ENCODE results near the gene CLEC2L.

The CLEC2L gene

DNA sequence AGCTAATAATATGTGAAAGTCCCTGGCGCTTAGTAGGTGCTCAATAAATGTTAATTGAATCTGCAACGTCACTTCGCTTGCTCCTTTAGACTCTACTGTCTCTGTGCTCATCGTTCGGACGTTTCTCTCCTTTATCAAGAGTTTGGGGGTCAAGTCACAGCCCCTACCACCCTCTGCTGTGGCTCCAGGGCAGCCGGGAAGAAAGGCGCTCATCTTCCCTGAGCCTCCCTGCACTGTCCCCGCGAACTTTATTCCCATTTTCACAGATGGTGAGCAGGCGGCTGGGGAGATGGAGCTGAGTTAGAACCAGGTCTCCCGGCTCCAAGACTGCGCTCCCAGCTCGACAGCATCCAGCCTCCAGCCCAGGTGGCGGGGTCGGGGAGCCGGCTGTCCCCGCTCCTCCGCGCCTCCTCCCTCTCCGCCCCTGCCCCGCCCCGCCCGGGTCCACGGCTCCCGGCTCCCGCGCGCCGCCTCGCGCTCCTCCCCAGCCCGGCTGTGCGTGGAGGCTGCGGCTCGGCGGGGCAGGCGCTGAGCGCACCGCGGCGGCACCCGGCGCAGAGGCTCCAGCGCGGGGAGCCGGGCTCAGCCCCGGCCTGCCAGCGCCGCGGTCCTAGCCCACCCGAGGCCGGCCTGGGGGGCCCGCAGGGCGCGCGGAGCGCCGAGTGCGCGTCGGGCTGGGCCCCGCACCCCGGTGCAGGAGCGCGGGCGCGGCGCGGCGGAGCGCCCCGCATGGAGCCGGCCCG, at the start of gene CLEC2L:
TSS of gene CLEC2L (plus strand) at position 487 of the 743 bp plus-strand sequence. CDS start at position 730, 243 bp downstream.
- no peak for DNase-seq (ENCODE audit: low read depth)

DNA sequence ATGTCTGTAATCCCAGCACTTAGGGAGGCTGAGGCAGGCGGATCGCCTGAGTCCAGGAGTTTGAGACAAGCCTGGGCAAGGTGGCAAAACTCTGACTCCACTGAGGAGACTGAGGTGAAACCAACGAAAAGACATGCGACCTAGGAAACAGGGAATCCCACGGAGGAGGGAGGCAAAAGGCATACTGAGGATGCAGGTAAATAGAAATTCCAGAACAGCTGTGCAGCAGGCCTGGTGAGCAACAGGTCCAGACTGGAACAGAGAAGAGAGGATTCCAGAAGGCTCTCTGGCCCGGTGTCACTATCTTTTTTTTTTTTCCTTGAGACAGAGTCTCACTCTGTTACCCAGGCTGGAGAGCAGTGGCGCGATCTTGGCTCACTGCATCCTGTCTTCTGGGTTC, 47.3 kb upstream of the CLEC2L start:
- no peak for DNase-seq (ENCODE audit: low read depth)

DNA sequence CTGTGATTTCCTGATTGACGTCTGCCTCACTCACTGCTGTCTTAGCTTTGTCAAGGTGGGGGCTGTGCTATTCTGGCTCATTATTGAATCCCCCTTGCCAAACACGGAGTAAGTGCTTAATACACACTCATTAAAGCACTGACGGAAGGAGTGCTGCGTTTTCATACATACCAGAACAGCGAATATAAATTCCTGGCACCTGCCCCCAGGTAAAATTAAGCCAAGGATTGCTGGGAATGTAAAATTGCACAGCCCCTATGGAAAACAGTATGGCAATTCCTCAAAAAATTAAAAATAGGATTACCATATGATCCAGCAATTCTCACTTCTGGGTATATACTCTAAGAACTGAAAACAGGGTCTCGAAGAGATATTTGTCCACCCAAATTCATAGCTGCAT, 46.6 kb upstream of the CLEC2L start:
- DNase-seq (ENCODE audit: low read depth): no peak

DNA sequence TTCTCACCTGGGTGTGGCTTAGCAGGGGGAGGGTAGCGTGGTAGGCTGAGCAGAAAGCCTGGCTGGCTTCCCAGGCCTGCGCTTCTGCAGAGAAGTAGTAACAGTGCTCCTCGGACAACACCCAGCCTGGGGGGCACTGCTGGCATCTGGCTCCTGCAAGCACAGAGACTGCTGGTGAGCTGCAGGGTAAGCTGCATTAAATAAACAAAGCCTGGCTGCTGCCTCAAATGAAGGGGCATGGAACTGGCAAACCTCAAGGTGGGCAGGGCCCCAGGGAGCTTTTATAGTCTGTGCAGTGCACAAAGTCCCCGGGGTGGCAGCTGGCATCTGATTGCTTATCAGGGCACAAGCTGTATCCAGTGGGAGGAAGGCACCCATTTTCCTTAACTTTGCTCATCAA, 43.9 kb upstream of the CLEC2L start:
- no peak for DNase-seq (ENCODE audit: low read depth)

DNA sequence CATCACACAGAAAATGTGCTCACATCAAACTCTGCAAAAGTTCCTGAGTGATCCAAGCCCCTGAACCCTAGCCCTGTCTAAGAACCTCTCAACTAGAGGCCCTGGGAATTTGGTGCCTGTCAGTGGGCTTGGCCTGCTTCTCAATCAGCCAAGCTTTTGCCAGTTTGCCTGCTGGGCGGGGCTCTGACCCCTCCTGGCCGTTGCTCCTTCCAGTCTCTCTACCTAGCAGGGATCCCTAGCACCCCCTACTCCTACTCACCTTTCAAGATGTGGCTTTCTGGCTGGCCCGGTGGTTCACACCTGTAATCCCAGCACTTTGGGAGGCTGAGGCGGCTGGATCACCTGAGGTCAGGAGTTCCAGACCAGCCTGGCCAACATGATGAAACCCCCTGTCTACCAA, 42.1 kb upstream of the CLEC2L start:
- DNase-seq (ENCODE audit: low read depth): no peak

DNA sequence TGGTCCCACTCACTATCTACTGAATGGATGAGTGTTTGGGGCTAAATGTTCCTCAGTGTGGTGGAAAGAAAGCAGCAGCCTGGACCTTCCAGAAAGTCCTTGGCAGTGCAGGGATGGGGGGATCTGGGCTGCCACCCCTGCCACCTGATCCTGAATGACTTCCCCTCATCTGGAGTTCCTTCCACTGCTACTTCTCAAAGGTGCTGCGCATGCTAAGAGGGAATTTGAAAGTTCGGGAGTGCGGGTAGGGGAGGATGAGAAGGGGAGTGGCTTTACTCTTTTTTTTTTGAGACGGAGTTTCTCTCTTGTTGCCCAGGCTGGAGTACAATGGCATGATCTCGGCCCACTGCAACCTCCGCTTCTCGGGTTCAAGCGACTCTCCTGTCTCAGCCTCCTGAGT, 41.4 kb upstream of the CLEC2L start:
- DNase-seq (ENCODE audit: low read depth): no peak

DNA sequence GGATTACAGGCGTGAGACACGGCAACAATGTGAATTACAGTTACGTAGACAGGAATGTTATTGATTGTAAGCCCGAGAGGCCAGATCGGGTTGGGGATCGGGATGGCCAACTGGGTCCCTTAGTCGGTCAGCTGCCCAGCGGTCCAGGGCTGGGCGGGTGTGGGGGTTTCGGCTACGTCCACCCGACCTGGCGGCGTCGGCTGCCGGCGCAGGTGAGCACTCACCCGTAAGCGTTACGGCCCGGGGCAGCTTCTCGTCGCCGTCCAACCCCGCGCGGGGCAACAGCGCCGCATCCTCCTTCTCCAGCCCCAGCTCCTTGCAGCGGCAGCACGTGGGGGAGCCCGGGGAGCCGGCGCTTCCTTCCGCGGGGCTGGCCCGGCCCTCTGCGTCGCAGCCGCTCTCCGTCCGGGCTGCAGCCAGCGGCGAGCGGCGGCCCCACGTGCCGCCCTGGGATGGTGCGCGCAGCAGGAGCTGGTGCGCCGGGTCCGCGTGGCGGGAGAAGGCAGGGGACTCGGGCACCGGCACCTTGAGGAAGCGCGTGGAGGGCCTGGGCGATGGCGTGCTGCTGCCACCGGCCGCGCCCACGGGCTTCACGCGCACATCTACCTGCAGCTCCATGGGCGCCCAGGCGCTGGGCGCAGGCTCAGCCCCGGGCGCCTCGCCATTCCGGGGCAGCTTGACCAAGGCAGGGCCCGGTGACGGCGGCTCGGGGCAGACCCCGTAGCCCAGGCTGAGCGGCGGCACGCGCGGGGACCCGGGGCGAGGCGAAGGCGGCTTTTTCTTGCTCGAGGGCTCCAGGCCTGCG, 40.6 kb upstream of the CLEC2L start:
- DNase-seq (ENCODE audit: low read depth): no peak

DNA sequence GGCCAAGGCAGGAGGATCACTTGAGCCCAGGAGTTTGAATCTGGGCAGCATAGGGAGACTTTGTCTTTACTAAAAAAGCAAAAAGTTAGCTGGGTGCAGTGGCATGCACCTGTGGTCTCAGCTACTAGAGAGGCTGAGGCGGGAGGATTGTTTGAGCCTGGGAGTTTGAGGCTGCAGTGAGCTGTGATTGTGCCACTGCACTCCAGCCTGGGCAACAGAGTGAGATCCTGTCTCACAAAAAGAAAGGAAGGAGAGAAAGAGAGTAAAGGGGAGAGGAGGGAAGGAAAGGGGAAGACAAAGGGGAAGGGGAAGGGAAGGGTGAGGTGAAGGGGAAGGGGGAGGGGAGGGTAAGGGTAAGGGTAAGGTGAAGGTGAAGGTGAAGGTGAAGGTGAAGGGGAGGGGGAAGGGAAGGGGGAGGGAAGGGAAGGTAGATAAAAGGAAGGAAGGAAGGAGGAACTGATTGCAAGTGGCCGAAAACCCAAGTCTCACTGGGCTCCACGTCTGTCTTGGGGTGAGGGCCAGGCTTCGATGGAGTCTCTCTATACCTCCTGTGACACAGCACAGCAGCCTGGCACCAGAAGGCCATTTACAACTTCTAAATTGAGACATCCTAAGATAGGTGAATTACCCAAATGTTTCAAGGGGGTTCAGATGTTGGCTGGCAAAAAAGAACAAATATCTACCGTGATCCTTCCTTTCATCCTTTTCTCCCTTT, 36.0 kb upstream of the CLEC2L start:
- no peak for DNase-seq (ENCODE audit: low read depth)

DNA sequence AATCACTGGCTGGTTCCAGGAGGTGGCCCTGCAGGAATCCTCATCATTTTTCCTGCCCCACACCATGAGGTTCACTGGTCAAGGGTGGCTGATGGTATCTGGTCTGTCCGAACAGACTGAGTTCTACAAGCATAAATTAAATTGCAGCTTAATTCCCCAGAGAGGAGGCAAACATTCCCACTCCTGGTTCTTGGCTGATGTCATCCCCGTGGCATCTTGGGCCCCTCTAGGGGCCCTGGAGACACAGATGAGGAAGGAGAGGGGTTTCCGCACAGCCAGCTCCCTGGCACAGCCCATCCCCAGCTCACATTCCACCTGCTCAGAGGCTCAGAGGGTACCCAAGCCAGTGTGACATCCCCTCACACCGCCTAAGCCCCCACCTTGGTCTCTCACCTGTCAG, 34.7 kb upstream of the CLEC2L start:
- DNase-seq (ENCODE audit: low read depth): no peak

DNA sequence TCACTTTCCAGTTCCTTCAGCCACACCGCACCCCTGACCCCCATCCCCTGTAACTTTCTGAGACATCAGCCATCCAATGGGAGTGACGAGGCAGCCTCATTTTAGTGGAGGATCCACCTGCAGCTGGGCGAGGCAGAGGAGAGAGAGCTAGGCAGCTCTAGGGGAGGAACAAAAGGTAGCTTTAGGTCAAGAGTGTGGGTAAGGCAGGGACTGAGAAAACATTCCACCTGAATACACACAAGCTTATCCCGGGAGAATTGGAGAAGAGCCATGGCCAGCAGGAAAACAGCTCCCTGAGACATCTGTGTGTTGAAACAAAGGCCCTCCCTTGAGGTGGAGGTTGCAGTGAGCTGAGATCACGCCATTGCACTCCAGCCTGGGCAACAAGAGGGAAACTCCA, 33.4 kb upstream of the CLEC2L start:
- no peak for DNase-seq (ENCODE audit: low read depth)

DNA sequence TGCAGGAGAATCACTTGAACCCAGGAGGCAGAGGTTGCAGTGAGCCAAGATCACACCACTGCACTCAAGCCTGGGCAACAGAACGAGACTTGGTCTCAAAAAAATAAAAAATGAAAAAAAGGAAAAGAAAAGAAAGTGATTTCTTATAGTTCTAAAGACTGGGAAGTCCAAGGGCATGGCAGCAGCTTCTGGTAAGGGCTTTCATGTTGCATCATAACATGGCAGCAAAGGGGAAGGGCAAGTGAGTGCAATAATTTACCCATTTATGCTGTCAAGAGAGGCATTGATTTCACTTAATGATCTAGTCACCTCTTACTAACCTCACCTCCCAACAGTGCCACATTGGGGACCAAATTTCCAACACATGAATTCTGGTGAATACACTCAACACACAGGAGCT, 31.2 kb upstream of the CLEC2L start:
- no peak for DNase-seq (ENCODE audit: low read depth)

DNA sequence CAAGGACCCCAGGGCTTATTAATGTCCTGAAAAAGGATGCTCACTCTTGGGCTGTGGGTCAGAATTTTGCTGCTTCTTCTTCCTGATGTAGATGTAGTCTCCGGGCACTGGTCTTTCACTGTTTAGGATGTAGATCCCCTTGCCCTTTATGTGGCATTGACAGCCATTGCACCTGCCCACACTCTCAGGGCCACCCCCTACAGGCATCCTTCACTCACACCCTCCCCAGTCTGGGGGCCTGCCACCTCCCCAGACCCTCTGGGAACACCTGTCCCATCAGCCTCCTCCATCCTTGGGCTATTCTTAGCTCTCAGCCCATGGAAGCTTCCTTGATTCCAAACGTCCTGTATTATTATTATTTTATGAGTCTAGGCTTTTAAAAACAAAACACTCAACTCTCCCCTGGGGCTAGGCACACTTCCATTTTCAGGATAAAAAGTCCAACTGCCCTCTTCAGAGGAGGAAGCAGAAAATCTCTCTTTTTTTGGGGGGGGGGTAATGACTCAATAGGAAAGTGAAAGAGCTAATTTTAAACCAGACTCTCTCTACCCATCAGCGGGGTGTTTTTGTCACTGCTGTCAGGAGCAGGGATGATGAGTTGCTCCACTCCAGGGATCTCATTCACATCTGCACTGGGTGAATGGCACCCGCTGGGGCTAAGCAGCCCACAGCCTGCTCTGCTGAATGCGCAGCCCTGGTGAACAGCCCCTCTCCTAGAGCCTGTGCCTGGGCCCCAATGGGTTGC, 28.5 kb upstream of the CLEC2L start:
- DNase-seq (ENCODE audit: low read depth): no peak

DNA sequence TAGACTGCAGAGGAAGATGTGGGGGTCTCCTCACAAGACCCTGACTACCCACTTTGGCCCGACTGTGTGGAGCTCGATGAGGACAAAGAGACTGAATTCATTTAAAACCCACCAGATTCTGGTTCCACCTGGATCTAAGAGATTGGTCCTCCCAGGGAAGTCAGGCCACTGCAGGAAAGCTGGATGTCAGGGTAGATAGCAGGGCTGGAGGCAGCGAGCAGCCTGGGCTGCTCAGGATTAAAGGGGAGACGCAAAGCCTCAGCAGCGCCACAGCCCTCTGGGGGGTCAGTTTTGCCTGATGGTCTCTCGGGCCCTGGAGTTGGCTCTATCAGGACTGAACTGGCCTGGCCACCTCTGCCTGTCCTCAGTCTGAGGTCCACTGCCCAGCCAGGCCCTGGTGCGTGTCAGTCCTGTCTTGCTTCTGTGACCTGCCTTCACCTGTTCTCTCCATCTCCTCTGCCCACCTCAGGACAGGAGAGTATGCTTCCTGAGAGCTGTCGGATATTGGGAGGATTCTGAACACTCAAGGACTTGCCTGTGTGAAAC, 27.8 kb upstream of the CLEC2L start:
- DNase-seq (ENCODE audit: low read depth): no peak

DNA sequence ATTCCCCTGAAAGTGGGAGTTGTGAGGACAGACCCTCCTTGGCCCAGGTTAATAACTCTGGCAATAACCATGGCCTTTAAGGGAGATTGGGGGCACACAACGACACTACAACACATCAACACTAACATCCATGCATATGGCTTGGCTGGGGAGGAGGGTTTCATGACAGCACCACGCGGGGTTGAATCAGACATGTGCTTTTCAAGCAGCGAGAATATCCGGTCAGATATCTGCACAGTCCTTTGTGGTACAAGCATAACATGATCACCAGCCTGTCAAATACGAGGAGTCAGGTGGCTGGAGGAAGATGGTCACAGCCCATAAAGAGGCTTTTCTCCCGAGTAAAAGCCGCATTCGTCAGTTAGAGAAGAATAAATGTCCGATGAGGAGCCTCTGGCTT, 27.0 kb upstream of the CLEC2L start:
- DNase-seq (ENCODE audit: low read depth): no peak

DNA sequence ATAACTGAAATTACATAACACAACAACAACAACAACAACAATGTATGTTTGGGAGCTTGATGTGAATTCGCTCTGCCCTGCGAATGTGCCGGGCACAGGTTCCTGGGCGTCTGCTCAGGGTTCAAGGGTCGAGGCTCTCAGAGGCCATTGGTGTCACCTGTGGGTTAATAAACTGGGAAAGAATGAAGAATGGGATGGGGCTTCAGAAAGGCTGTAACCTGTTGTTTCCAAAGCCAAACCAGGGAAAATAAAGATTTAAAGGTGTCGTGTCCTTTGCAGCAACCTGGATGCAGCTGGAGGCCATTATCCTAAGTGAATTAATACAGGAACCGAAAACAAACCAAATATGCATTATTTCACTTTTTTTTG, 22.7 kb upstream of the CLEC2L start:
- no peak for DNase-seq (ENCODE audit: low read depth)

DNA sequence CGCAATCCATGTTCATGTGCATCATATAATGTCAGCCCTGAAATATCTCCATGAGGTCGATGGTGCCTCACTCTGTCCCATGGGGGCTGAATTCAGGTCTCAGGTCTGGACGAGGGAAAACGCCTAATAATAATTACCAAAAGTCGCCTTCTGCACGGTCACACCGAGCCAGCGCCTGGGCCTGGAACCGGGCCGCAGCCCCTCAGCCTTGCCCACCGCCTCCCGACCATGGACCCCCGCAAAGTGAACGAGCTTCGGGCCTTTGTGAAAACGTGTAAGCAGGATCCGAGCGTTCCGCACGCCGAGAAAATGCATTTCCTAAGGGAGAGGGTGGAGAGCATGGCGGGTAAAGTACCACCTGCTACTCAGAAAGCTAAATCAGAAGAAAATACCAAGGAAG, 21.3 kb upstream of the CLEC2L start:
- no peak for DNase-seq (ENCODE audit: low read depth)

DNA sequence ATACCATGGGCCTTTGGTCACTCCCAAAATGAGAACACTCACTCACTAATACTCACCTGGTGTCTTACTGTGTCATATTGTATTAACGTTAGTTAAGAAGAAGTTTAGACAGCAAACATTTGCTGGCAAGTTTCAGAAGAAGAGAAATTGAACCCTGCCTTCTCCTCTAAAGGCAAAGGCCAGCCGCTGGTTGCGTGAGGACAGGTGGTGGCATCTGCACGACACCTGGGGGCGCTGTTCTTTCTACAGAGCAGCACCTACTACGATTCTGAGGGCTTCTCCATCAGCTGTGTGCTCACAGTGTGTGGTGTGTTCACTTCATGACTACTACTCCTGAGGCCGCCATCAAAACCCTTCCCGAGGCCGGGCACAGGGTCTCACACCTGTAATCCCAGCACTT, 17.9 kb upstream of the CLEC2L start:
- no peak for DNase-seq (ENCODE audit: low read depth)

DNA sequence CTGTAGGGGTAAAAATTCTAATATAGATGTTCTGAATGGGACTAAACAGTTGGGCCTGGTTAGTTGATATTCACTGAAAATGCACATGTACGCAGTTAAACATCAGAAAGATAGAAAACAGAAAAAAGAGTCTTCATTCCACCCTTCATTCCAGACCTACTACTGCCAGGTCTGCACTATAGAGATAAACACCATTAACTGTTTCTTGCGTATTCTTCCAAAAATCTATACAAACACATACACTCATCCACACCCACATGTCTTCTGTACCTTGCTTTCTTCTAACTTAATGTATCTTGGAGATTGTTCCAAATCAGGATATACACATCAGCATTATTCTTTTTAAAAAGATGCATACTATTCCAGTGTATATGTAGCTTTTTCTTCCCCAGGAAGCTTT, 13.9 kb upstream of the CLEC2L start:
- DNase-seq (ENCODE audit: low read depth): no peak

DNA sequence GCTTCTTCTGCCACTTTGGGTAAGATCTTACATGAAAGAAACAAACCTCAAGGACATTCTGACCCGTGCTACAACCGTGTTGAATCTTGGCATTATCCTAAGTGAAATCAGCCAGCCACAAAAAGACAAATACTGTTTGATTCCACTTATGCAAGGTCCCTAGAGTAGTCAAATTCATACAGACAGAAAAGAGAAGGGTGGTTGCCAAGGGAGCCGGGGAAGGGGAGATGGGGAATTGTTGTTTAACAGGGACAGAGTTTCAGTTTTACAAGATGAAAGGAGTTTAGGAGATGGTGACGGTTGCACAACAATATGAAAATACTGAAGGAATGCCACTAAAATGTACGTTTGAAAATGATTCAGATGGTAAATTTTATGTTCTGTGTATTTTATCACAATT, 12.2 kb upstream of the CLEC2L start:
- no peak for DNase-seq (ENCODE audit: low read depth)

DNA sequence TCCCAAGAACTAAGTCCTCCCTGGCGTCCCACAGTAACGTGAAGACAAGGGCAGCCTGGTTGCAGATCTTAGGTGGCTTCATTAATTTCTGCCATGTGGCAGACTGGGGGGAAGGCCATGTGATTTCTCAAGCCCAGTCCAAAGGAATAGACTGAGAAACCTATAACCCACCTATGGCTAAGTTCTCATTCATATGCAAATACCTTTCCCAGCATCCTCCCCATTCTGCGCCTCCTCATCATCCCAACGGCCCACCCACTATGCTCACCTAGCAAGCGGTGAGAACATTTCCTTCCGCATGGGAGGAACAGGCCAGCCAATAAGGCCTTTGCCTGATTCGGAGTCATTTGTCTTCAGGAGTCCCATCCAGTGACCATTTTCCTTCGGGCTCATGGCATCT, 8.2 kb upstream of the CLEC2L start:
- no peak for DNase-seq (ENCODE audit: low read depth)

DNA sequence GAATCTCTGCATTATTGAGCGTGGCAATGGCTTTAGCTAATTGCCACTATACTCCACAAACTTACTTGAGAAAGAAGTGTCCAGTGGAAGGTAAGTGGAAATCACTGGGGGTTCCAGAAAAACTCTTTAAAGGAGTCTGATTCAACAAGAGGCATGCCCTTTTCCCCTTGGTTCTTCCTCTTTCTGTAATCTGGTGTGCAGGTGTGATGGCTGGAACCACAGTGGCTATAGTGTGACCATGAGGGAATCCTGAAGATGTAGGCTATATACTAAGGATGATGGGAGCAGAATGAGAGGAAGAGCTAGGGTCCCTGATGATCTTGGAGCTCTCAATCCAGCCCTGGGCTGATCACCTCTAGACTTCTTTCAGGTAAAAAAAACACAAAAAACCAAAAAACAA, 2.0 kb upstream of the CLEC2L start:
- no peak for DNase-seq (ENCODE audit: low read depth)

DNA sequence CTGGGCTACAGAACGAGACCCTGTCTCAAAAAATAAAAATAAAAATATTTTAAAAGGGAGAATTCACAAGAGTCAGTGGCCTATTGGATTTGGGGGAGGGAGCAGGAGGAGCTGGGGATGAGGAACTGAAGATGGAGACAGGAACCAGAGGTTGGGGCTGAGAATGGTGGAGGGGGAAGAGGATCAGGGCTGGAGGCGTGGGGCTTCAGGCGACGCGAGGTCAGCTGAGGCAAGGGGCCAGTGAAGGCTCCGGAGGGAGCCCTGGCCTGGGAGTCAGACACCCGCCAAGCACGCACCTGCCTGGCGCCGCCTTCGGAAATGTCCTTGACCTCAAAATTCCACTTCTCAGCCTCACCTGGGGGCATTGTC, 671 bp upstream of the CLEC2L start:
- DNase-seq (ENCODE audit: low read depth): no peak
